DMS153 (cell line): ENCODE data around the gene PCDHGA1.

ENCODE experiments used
- DNase-seq: peaks from one replicate; lab custom pipeline; 2025; lab: John Stamatoyannopoulos, UW

PCDHGA1 gene

GRCh38 chr5:141514330-141515133 lies 184.2 kb downstream of the PCDHGA1 start:
- DNase-seq: peak; percentile 38

GRCh38 chr5:141515141-141515540 lies 184.8 kb downstream of the PCDHGA1 start:
- DNase-seq: no peak

- DNase-seq: no peak
Observed at GRCh38 chr5:141515946-141516671, 185.8 kb downstream of the PCDHGA1 start.

DNA sequence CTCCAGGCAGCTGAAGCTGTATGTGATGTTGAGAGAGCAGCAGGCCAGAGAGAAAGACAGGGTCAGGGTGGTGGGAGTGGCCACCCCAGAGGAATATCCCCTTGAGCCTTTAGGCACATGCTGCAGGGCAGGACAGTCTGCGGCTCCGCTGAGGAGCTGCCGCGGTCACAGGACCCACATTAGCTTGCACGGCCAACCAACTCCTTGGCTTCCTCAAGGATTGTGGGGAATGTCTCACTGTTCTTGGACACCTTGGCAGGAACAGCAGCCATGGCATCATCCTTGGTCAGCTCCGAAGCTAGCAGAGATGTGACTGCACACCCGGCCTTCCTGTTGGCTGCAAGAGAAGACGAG lies 186.3 kb downstream of the PCDHGA1 start:
- no peak for DNase-seq

DNA sequence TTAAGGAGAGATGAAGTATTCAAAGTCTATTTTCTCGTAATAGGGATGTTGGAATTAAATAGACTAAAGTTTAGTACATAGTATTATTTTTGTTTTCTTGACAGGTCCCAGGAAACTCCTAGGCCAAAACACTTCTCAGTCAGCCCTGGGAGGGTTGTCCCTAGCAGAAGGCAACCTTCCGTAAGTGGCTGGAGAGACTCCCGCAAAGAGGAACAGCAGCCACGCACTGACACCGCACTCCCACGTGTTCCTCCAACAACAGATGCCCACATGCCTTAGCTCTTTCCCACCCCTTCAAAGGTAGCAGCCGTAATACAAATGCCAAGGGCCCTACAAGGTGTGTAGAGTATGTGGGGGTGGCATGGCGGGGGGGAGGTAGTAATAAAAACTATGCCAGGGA lies 187.0 kb downstream of the PCDHGA1 start:
- DNase-seq: no peak

GRCh38 chr5:141517880-141518617 lies 187.7 kb downstream of the PCDHGA1 start:
- no peak for DNase-seq

- DNase-seq: no peak
Observed at GRCh38 chr5:141518618-141519015, 188.3 kb downstream of the PCDHGA1 start.

GRCh38 chr5:141519605-141520565 lies 189.6 kb downstream of the PCDHGA1 start:
- no peak for DNase-seq

GRCh38 chr5:141521244-141521781 lies 191.0 kb downstream of the PCDHGA1 start:
- peak; percentile 5 for DNase-seq

- no peak for DNase-seq
Observed at GRCh38 chr5:141522301-141522700, 192.0 kb downstream of the PCDHGA1 start.

DNA sequence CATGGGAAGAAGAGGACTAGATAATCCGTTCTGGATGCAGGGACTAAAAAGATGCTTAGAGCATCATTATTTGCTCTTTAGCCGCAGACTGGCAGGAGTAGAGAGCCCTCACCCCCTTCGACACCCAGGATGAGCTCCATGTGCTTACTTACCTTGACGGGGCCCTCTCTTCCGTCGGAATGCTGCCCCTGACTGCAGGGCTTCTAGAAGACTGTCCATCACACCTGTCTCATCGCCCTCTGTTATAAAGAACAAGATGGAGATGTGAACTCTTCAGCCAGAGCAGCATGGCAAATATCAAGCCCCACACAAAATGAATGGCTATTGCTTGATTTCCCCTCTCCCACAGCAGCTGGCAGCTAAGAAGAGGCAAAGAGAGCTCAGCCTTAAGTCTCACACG lies 193.7 kb downstream of the PCDHGA1 start:
- DNase-seq: no peak

DNA sequence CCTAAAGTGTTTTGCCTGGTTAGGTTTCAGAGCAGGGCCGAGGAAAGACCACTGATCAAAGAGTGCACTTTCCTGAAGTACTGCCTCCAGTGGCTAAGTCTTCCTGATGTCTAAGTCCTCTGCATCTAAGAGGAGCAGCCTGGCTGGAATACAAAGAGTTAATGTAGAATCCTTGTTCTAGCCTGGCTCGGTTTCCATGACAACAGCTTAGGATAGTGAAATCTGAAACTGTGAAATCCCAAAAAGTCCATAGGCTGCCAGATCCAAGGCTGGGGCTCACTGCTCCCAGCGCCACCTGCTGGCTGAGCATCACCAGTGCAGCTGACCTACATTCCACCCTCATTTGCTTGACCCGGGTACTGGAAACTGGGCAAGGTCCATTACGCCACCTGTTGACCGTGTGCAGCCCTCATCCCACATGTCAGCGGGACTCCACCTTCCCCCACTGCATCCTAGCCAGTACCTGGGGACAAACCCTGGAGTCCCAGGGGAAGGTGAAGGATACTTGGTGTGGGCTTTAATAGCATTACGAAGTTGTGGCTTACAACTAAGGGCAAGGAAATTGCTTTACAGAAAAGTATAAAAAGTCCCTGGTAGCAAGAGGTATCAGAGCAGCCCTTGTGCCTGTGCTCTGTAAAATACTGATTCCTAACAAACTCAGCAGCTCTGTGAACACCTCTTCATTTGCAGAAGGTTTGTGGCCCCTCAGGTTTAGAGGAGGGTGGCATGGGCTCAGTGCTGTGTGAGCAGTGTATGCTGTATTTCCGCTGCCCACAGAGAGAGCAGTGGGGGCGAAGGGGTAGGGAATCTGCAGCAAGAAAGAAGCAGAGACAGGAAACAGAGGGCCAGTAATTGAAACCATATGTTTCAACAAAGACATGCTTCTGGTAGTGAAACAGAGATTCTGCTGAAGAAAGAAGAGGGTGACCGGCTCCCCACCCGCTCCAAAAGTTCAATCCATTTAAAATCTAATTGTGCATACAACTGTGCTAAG lies 194.6 kb downstream of the PCDHGA1 start:
- peak; percentile 36 for DNase-seq

GRCh38 chr5:141525653-141526052 lies 195.3 kb downstream of the PCDHGA1 start:
- no peak for DNase-seq

GRCh38 chr5:141527426-141527825 lies 197.1 kb downstream of the PCDHGA1 start:
- DNase-seq: no peak

GRCh38 chr5:141528291-141528984 lies 198.1 kb downstream of the PCDHGA1 start:
- DNase-seq: no peak

DNA sequence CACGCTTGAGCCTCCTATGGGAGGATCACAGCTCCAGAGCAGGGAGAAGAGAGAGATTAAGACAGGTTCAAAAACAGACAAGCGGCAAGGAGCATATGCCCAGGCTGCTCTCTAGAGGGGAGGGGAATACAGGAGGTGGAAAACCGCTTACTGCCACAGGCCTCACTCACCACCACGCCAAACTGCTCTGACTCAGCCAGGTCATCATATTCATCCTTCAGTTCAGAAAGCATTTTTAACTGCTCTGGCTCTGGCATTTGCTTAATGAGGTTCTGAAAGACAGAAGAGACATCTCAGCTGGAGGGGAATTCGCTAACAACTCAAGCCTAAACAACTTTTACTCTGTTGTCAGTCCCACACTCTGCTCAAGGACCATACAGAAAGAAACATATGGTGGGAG lies 198.7 kb downstream of the PCDHGA1 start:
- no peak for DNase-seq

DNA sequence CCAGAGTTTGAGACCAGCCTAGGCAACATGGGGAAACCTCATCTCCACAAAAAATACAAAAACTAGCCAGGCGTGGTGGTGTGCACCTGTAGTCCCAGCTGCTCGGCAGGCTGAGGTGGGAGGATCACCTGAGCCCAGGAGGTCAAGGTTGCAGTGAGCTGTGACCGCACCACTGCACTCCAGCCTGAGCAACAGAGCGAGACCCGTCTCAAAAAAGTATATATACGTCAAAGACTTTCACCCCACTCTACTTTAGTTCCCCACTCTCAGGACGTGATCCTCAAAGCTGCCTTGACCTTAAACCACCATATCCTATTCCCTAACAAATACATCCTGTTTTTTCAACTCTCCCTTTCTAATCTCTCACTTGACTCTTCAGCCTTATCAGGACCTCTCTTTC lies 199.6 kb downstream of the PCDHGA1 start:
- DNase-seq: no peak

GRCh38 chr5:141532726-141533125 lies 202.4 kb downstream of the PCDHGA1 start:
- DNase-seq: no peak

GRCh38 chr5:141533897-141534296 lies 203.6 kb downstream of the PCDHGA1 start:
- no peak for DNase-seq
